Measurements from ENCODE around the gene TMEM91.
A peak's percentile ranks its signal among the peaks of the same experiment; 100 is the strongest.

GRCh38 chr19:41363753-41364523 is 12.4 kb upstream of the TMEM91 start, which contains the start of gene B9D2:
- TF ChIP-seq CTCF (conservative IDR thresholded peaks at IDR 0.05; ENCODE audit: low read depth, low read length) = no peak
- peak; percentile 91 for TF ChIP-seq POLR2A (IDR thresholded peaks at IDR 0.05; ENCODE audit: low read depth, low read length)
- TF ChIP-seq MXI1 (IDR thresholded peaks at IDR 0.05; ENCODE audit: borderline replicate concordance, low read depth, low read length) = peak; percentile 36; the same call in 1 of the 2 replicates
- TF ChIP-seq RAD21 (IDR thresholded peaks at IDR 0.05; ENCODE audit: low read length) = no peak
- TF ChIP-seq NFE2L2 (IDR thresholded peaks at IDR 0.05; ENCODE audit: low read depth, low read length) = no peak
- TF ChIP-seq CEBPB (IDR thresholded peaks at IDR 0.05; ENCODE audit: low read depth, low read length) = no peak
- TF ChIP-seq ELK1 (IDR thresholded peaks at IDR 0.05; ENCODE audit: borderline replicate concordance, low read depth, low read length) = no peak
